Spinal cord (tissue), 10 donors: ENCODE data around the gene ZNF79. TPM values are rescaled to one million over a fixed set of nuclear protein-coding genes. Genes with fewer than 3 reads are reported as not detected.

Source experiments
- DNase-seq, 6 donors: peaks; one replicate each; pipeline versions ENCODE4 v3.0.0 to v3.0.0-alpha.2; 2013 to 2015; ENCODE audit warnings: low spot score in 6 of 6, low read depth in 4 of 6
- H3K27ac ChIP-seq: one replicate; pipeline ENCODE4 v1.5.1; 2013; ENCODE audit warnings: low read depth, low read length, control low read depth
- H3K27me3 ChIP-seq: one replicate; pipeline ENCODE4 v1.6.1; 2013; ENCODE audit warnings: low read length; ENCODE audit not compliant: control insufficient read depth, insufficient read depth
- H3K36me3 ChIP-seq: one replicate; pipeline ENCODE4 v1.6.1; 2013; ENCODE audit warnings: low read length; ENCODE audit not compliant: control insufficient read depth, insufficient read depth
- H3K4me1 ChIP-seq: one replicate; pipeline ENCODE4 v1.6.1; 2013; ENCODE audit warnings: low read length; ENCODE audit not compliant: control insufficient read depth, insufficient read depth
- H3K4me3 ChIP-seq: one replicate; pipeline ENCODE4 v1.5.1; 2013; ENCODE audit warnings: low read depth, low read length, control low read depth
- H3K9me3 ChIP-seq: one replicate; pipeline ENCODE4 v1.6.1; 2013; ENCODE audit warnings: low read length; ENCODE audit not compliant: control insufficient read depth, insufficient read depth
- WGBS: methylation state at CpG from one replicate; pipeline ENCODE4 v1.1.5; 2013; ENCODE audit warnings: missing lambda C conversion rate; ENCODE audit not compliant: insufficient coverage; 5-methylcytosine and 5-hydroxymethylcytosine counted together
- polyA plus RNA-seq, 2 donors: library from polyadenylated mRNA; unstranded; fragments of 120-200 nt; gene quantifications; one replicate each; pipeline ENCODE4 v1.2.1, GENCODE V29; 2013; ENCODE audit not compliant: insufficient read length in 2 of 2
- total RNA-seq, 2 donors: library from RNA; depleted of rRNA in 1 of 2; stranded (reverse); fragments of 120-200 nt in 1 of 2; fragments of >200 nt in 1 of 2; gene quantifications; one replicate each; pipeline versions ENCODE4 v1.2.3 to v1.2.4, GENCODE V29; 2013 to 2014
- donor health status: healthy.

ZNF79 gene
- total and polyA plus RNA-seq, 4 donors = 5.3 to 12.2 (median 7.4) TPM

GRCh38 chr9:127444283-127444920 is 20.2 kb downstream of the ZNF79 start:
- no peaks in the 10 kb centered on the region for H3K9me3 ChIP-seq
- DNase-seq = no peak
- 92% methylated on average over 14 of the region's 17 CpGs for WGBS
- peaks cover 78% of the 10 kb centered on the region for H3K36me3 ChIP-seq
- H3K4me1 ChIP-seq = peaks cover 3% of the 10 kb centered on the region
- H3K27me3 ChIP-seq = no peaks in the 10 kb centered on the region
- H3K27ac ChIP-seq = no peak overlapping the region
- H3K4me3 ChIP-seq = no peak overlapping the region

- no peaks in the 10 kb centered on the region for H3K27me3 ChIP-seq
- no peak overlapping the region for H3K27ac ChIP-seq
- H3K36me3 ChIP-seq = peaks cover 75% of the 10 kb centered on the region
- H3K4me3 ChIP-seq = no peak overlapping the region
- WGBS = 96% methylated on average over 8 of the region's 15 CpGs
- peaks cover 10% of the 10 kb centered on the region for H3K4me1 ChIP-seq
- no peaks in the 10 kb centered on the region for H3K9me3 ChIP-seq
- DNase-seq = no peak
Observed at GRCh38 chr9:127444921-127445850, 21.0 kb downstream of the ZNF79 start.

- Histone ChIP-seq H3K27ac (no peak overlapping the region), H3K9me3 (no peaks in the 10 kb centered on the region), H3K27me3 (no peaks in the 10 kb centered on the region), H3K36me3 (peaks cover 66% of the 10 kb centered on the region), H3K4me1 (peaks cover 15% of the 10 kb centered on the region), H3K4me3 (no peak overlapping the region)
- WGBS = 52% methylated on average over 2 of the region's 4 CpGs
- no peak for DNase-seq
Observed at GRCh38 chr9:127445851-127446712, 21.9 kb downstream of the ZNF79 start.

DNA sequence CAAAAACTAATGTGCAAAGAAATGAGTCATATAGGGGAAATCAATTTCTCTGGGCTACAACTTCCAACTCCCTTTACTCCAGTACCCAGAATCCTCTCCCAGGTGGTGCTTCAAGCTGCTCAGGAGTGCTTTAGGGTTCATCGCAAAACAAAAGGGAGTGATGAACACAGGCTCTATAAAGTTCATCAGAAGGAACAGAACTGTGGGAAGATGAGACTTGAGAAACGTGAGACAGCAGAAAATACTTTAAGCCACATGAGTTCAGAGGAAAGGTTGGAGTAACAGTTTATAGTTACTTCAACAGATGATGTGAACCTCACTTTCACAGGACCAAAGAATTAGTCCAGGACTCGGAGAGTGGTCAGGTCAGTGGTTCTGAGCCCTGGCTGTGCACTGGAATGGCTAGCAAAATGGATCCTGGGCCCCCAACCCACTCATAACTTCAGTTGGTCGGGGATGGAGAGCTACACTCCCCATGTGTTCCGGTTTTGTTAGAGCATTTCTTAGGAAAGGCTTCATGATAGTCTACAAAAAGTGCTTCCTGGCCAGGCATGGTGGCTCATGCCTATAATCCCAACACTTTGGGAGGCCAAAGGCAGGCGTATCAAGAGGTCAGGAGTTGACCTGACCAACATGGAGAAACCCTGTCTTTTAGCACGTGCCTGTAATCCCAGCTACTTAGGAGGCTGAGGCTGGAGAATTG is 22.7 kb downstream of the ZNF79 start:
- no peak for DNase-seq
- Histone ChIP-seq H3K4me3 (no peak overlapping the region), H3K9me3 (no peaks in the 10 kb centered on the region), H3K36me3 (peaks cover 64% of the 10 kb centered on the region), H3K27me3 (no peaks in the 10 kb centered on the region), H3K27ac (no peak overlapping the region), H3K4me1 (peaks cover 17% of the 10 kb centered on the region)
- WGBS = 93% methylated on average over 5 of the region's 7 CpGs

GRCh38 chr9:127447416-127448111 is 23.4 kb downstream of the ZNF79 start:
- DNase-seq = no peak
- H3K4me1 ChIP-seq = peaks cover 24% of the 10 kb centered on the region
- peaks cover 58% of the 10 kb centered on the region for H3K36me3 ChIP-seq
- H3K27me3 ChIP-seq = no peaks in the 10 kb centered on the region
- WGBS = 79% methylated on average over 5 of the region's 7 CpGs
- no peaks in the 10 kb centered on the region for H3K9me3 ChIP-seq
- no peak overlapping the region for H3K27ac ChIP-seq
- no peak overlapping the region for H3K4me3 ChIP-seq

DNA sequence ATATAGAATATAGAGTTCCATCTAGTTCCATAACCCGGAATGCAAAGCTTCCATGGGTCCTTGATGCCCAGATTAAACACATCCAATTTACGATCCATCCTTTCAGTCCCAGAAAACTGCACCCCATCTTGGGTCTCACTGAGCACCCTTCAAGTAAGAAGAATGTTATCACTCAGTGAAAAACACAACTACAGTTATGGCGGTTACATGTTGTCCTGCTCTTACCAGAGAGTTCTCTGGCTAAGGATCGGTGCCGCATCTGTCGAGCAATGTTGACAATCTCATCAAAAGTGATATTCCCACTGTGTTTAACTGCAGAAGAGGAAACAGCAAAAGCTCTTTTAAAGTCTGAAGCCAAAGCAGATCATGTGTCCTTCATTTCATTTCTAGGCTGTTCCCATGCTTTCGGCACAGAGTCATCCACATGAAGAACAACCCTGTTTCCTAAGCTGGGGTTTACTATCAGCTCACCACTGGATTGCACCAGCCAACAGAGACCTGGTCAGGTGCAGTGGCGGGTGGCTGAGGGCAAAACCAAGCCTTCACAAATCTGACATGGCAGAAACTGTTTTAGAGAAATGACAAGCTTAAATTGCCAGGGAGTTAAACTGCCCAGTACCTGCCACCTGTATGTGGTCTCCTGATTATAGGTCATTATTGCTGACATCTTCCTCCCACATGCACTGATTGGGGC is 24.1 kb downstream of the ZNF79 start:
- Histone ChIP-seq H3K4me1 (peaks cover 29% of the 10 kb centered on the region), H3K9me3 (no peaks in the 10 kb centered on the region), H3K36me3 (peaks cover 53% of the 10 kb centered on the region), H3K27ac (no peak overlapping the region), H3K4me3 (no peak overlapping the region), H3K27me3 (no peaks in the 10 kb centered on the region)
- no peak for DNase-seq
- WGBS = 87% methylated on average over 7 of the region's 8 CpGs

- no peaks in the 10 kb centered on the region for H3K27me3 ChIP-seq
- peak overlapping the region; percentile 6 for H3K27ac ChIP-seq
- DNase-seq = no peak
- H3K4me3 ChIP-seq = peak overlapping the region; percentile 96
- WGBS = 73% methylated on average over 4 of the region's 5 CpGs
- peaks cover 29% of the 10 kb centered on the region for H3K4me1 ChIP-seq
- H3K9me3 ChIP-seq = no peaks in the 10 kb centered on the region
- peaks cover 52% of the 10 kb centered on the region for H3K36me3 ChIP-seq
Observed at GRCh38 chr9:127449332-127449966, 25.3 kb downstream of the ZNF79 start.

GRCh38 chr9:127450243-127450760 is 26.1 kb downstream of the ZNF79 start:
- H3K27me3 ChIP-seq = no peaks in the 10 kb centered on the region
- H3K36me3 ChIP-seq = peaks cover 50% of the 10 kb centered on the region
- WGBS = 5% methylated on average over 14 of the region's 14 CpGs
- peak overlapping the region; percentile 89 for H3K27ac ChIP-seq
- H3K4me3 ChIP-seq = peak overlapping the region; percentile 96
- DNase-seq = peak in 2 of 6 donors; percentile 20 to 25
- H3K4me1 ChIP-seq = peaks cover 29% of the 10 kb centered on the region
- no peaks in the 10 kb centered on the region for H3K9me3 ChIP-seq
